SK-N-SH treated with all-trans-retinoic acid at 6 μM for 48 hours (cell line): ENCODE results near the gene CDK15.
A peak's percentile ranks its signal among the peaks of the same experiment; 100 is the strongest.

ENCODE experiments used
- ATAC-seq: fragments of 200-7000 bp; cut with Tn5 transposase; 3 replicates; pipeline ENCODE4 v1.9.1; 2020; ENCODE audit warnings: mild to moderate bottlenecking, moderate library complexity
- ARNTL ChIP-seq: fragments of 450-650 bp; formaldehyde crosslinking; IDR thresholded peaks from 2 replicates; pipeline ENCODE4 v1.5.0; 2020; ENCODE audit warnings: low read depth, mild to moderate bottlenecking, moderate library complexity, borderline replicate concordance
- BACH2 ChIP-seq: fragments of 250-450 bp; sonication (Bioruptor Pico); IDR thresholded peaks from 2 replicates; pipeline ENCODE4 v1.9.0; 2021; ENCODE audit warnings: mild to moderate bottlenecking, borderline replicate concordance
- CSDC2 ChIP-seq: fragments of 250-450 bp; sonication (Bioruptor Pico); IDR thresholded peaks from 2 replicates; pipeline ENCODE4 v1.5.0; 2020; ENCODE audit warnings: mild to moderate bottlenecking, moderate library complexity
- ESRRG ChIP-seq: fragments of 250-450 bp; sonication (Bioruptor Pico); IDR thresholded peaks from 2 replicates; pipeline ENCODE4 v1.6.1; 2021; ENCODE audit warnings: mild to moderate bottlenecking
- GLIS3 ChIP-seq: fragments of 250-450 bp; sonication (Bioruptor Pico); IDR thresholded peaks from 2 replicates; pipeline ENCODE4 v1.5.0; 2020; ENCODE audit warnings: mild to moderate bottlenecking, moderate library complexity
- ISL1 ChIP-seq: fragments of 250-450 bp; sonication (Bioruptor Pico); IDR thresholded peaks from 2 replicates; pipeline ENCODE4 v2.1.2; 2022; ENCODE audit warnings: mild to moderate bottlenecking, moderate library complexity
- PPARA ChIP-seq: fragments of 250-450 bp; sonication (Bioruptor Pico); IDR thresholded peaks from 2 replicates; pipeline ENCODE4 v1.5.0; 2020; ENCODE audit warnings: mild to moderate bottlenecking, borderline replicate concordance
- RARB ChIP-seq: fragments of 250-450 bp; sonication (Bioruptor Pico); IDR thresholded peaks from 2 replicates; pipeline ENCODE4 v1.8.0; 2021; ENCODE audit warnings: mild to moderate bottlenecking, moderate library complexity
- SNAI2 ChIP-seq: fragments of 250-450 bp; sonication (Bioruptor Pico); IDR thresholded peaks from 2 replicates; pipeline ENCODE4 v1.5.0; 2020; ENCODE audit warnings: mild to moderate bottlenecking, moderate library complexity
- TCF4 ChIP-seq: fragments of 250-450 bp; sonication (Bioruptor Pico); IDR thresholded peaks from 2 replicates; pipeline ENCODE4 v1.8.0; 2021; ENCODE audit warnings: mild to moderate bottlenecking, moderate library complexity, borderline replicate concordance
- TOX ChIP-seq: fragments of 250-450 bp; sonication (Bioruptor Pico); IDR thresholded peaks from 2 replicates; pipeline ENCODE4 v1.8.0; 2021; ENCODE audit warnings: mild to moderate bottlenecking, moderate library complexity, borderline replicate concordance
- ZFP30 ChIP-seq: fragments of 450-650 bp; formaldehyde crosslinking; IDR thresholded peaks from 2 replicates; pipeline ENCODE4 v1.5.0; 2022; ENCODE audit warnings: mild to moderate bottlenecking, moderate library complexity
- ZNF565 ChIP-seq: fragments of 450-650 bp; formaldehyde crosslinking; conservative IDR thresholded peaks from 2 replicates; pipeline ENCODE4 v1.5.0; 2020; ENCODE audit warnings: low read depth, mild to moderate bottlenecking, moderate library complexity
- ZNF70 ChIP-seq: fragments of 450-650 bp; formaldehyde crosslinking; IDR thresholded peaks from 2 replicates; pipeline ENCODE4 v1.5.0; 2020; ENCODE audit warnings: mild to moderate bottlenecking, moderate library complexity
- ZNF8 ChIP-seq: fragments of 450-650 bp; formaldehyde crosslinking; IDR thresholded peaks from 2 replicates; pipeline ENCODE4 v1.5.0; 2020; ENCODE audit warnings: mild to moderate bottlenecking, moderate library complexity
- TF ChIP-seq, protein P1 (sequence below): fragments of 250-450 bp; sonication (Bioruptor Pico); IDR thresholded peaks from 2 replicates; pipeline ENCODE4 v1.5.0; 2020; ENCODE audit warnings: mild to moderate bottlenecking, moderate library complexity
- TF ChIP-seq, protein P2 (sequence below): fragments of 250-450 bp; sonication (Bioruptor Pico); IDR thresholded peaks from 2 replicates; pipeline ENCODE4 v1.5.1; 2020; ENCODE audit warnings: low read depth, mild to moderate bottlenecking, moderate library complexity
- TF ChIP-seq, protein P3 (sequence below): fragments of 250-450 bp; sonication (Bioruptor Pico); IDR thresholded peaks from 2 replicates; pipeline ENCODE4 v1.8.0; 2020; ENCODE audit warnings: mild to moderate bottlenecking, moderate library complexity, borderline replicate concordance
- TF ChIP-seq, protein P4 (sequence below): fragments of 250-450 bp; sonication (Bioruptor Pico); IDR thresholded peaks from 2 replicates; pipeline ENCODE4 v1.8.0; 2021; ENCODE audit warnings: low read depth, mild to moderate bottlenecking, moderate library complexity, borderline replicate concordance
- TF ChIP-seq, protein P5 (sequence below): fragments of 250-450 bp; sonication (Bioruptor Pico); IDR thresholded peaks from 2 replicates; pipeline ENCODE4 v1.5.1; 2021; ENCODE audit warnings: mild to moderate bottlenecking, moderate library complexity

CDK15 gene

DNA sequence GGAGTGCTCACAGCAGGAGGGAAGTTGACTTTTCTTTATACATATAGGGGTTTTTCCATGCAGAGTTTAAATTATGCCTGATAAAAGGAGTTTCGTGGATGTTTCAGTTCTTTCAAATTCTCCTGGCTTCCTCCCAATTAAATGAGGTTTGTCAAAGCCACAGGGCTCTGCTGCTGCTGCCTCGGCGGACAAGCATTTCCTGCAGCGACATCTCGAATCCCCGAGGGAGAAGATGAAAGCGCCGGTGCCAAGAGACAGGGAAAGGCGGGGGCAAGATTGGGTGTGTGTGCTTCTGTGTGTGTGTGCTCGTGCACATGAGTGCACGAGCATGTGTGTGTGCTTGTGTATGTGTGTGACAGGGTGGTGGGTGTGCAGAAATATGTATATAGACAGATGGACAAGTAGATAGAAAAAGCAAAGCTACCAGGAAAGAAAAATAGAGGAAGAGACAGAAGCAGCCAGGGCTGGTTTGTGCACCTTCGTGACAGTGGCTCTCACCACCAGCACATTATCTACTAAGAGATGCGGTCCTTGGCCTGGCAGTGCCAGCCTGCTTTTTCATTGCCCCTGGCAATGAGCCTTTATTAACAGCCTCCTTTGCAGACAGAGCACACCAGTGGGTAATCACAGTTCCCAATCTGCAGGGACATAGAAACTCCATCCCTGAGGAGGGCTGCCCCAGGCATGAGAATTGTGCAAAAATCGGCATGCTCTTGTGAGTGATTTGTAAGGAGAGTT lies 76.2 kb downstream of the CDK15 start:
- peak; percentile 25 for ATAC-seq
- TF ChIP-seq, protein P1, sequence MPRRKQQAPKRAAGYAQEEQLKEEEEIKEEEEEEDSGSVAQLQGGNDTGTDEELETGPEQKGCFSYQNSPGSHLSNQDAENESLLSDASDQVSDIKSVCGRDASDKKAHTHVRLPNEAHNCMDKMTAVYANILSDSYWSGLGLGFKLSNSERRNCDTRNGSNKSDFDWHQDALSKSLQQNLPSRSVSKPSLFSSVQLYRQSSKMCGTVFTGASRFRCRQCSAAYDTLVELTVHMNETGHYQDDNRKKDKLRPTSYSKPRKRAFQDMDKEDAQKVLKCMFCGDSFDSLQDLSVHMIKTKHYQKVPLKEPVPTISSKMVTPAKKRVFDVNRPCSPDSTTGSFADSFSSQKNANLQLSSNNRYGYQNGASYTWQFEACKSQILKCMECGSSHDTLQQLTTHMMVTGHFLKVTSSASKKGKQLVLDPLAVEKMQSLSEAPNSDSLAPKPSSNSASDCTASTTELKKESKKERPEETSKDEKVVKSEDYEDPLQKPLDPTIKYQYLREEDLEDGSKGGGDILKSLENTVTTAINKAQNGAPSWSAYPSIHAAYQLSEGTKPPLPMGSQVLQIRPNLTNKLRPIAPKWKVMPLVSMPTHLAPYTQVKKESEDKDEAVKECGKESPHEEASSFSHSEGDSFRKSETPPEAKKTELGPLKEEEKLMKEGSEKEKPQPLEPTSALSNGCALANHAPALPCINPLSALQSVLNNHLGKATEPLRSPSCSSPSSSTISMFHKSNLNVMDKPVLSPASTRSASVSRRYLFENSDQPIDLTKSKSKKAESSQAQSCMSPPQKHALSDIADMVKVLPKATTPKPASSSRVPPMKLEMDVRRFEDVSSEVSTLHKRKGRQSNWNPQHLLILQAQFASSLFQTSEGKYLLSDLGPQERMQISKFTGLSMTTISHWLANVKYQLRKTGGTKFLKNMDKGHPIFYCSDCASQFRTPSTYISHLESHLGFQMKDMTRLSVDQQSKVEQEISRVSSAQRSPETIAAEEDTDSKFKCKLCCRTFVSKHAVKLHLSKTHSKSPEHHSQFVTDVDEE: 0 out of 2 replicates have a peak, but pooled peaks have one; percentile 26
- TF ChIP-seq, protein P2, sequence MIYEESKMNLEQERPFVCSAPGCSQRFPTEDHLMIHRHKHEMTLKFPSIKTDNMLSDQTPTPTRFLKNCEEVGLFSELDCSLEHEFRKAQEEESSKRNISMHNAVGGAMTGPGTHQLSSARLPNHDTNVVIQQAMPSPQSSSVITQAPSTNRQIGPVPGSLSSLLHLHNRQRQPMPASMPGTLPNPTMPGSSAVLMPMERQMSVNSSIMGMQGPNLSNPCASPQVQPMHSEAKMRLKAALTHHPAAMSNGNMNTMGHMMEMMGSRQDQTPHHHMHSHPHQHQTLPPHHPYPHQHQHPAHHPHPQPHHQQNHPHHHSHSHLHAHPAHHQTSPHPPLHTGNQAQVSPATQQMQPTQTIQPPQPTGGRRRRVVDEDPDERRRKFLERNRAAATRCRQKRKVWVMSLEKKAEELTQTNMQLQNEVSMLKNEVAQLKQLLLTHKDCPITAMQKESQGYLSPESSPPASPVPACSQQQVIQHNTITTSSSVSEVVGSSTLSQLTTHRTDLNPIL (CRISPR knock-in tag): no peak
- no peak for TF ChIP-seq TOX (CRISPR knock-in tag)
- TF ChIP-seq, protein P3, sequence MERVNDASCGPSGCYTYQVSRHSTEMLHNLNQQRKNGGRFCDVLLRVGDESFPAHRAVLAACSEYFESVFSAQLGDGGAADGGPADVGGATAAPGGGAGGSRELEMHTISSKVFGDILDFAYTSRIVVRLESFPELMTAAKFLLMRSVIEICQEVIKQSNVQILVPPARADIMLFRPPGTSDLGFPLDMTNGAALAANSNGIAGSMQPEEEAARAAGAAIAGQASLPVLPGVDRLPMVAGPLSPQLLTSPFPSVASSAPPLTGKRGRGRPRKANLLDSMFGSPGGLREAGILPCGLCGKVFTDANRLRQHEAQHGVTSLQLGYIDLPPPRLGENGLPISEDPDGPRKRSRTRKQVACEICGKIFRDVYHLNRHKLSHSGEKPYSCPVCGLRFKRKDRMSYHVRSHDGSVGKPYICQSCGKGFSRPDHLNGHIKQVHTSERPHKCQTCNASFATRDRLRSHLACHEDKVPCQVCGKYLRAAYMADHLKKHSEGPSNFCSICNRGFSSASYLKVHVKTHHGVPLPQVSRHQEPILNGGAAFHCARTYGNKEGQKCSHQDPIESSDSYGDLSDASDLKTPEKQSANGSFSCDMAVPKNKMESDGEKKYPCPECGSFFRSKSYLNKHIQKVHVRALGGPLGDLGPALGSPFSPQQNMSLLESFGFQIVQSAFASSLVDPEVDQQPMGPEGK (CRISPR knock-in tag): no peak
- no peak for TF ChIP-seq GLIS3 (CRISPR knock-in tag)

DNA sequence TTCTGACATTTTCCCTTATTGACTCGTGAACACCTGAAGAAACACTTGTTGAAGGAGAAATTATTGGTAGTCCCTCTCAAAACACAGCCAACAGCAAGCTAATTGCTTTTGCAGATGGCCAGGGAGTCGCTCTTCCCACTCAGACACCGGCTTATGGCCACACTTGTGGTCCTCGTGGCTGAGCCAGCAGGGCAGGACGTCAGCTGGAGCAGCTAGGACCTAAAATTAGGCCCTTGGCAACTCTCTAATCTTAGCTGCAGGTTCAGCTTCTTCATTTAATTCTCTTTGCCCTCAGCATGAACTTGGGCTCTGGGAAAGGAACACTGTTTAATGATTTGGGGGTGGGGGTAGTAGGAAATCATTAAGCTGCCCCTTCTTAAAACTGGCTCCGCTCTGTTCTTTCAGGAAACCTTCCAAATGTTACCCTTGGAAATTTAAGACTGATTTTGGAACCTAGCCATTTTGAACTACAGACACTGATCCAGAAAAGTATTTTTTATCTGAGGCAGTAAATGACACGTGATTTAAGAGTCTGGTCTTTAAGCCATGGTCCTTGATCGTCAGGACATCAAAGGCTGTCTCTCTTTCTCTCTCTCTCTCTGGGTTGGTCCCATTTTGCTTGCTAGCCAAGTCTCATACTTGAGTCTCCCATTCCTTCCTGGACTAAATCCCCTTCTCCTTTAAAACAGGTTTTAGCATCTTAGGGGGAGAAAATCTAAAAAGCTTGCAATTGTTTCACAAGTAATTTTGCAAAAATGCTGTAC lies 77.5 kb downstream of the CDK15 start:
- TF ChIP-seq CSDC2 (CRISPR knock-in tag) (no peak), ZFP30 (no peak), SNAI2 (CRISPR knock-in tag) (0 out of 2 replicates have a peak, but pooled peaks have one; percentile 57), ISL1 (CRISPR knock-in tag) (0 out of 2 replicates have a peak, but pooled peaks have one; percentile 12)
- ATAC-seq: no peak

DNA sequence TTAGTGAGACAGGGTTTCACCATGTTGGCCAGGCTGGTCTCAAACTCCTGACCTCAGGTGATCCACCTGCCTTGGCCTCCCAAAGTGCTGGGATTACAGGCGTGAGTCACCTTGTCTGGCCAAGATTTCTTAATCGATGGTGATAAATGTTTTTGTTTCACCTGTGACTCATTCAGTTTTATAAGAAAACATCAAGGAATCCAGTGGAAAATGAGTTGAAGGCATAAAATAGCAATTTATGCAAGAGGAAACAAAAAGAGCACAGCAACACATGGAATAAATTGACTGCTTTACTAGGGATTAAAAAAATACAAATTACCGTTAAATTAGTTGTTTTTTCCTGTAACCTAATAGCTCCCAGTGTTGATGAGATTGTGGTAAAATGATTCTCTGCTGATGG lies 80.2 kb downstream of the CDK15 start:
- ATAC-seq: no peak
- TF ChIP-seq RARB: no peak
- no peak for TF ChIP-seq SNAI2 (CRISPR knock-in tag)
- TF ChIP-seq ZFP30: no peak
- no peak for TF ChIP-seq TCF4
- no peak for TF ChIP-seq TOX (CRISPR knock-in tag)
- TF ChIP-seq, protein P3 (CRISPR knock-in tag): no peak
- TF ChIP-seq, protein P4, sequence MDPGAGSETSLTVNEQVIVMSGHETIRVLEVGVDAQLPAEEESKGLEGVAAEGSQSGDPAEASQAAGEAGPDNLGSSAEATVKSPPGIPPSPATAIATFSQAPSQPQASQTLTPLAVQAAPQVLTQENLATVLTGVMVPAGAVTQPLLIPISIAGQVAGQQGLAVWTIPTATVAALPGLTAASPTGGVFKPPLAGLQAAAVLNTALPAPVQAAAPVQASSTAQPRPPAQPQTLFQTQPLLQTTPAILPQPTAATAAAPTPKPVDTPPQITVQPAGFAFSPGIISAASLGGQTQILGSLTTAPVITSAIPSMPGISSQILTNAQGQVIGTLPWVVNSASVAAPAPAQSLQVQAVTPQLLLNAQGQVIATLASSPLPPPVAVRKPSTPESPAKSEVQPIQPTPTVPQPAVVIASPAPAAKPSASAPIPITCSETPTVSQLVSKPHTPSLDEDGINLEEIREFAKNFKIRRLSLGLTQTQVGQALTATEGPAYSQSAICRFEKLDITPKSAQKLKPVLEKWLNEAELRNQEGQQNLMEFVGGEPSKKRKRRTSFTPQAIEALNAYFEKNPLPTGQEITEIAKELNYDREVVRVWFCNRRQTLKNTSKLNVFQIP (CRISPR knock-in tag): no peak
- TF ChIP-seq, protein P2 (CRISPR knock-in tag): no peak
- TF ChIP-seq ARNTL (CRISPR knock-in tag): no peak
- TF ChIP-seq ZNF8 (CRISPR knock-in tag): no peak
- TF ChIP-seq, protein P5, sequence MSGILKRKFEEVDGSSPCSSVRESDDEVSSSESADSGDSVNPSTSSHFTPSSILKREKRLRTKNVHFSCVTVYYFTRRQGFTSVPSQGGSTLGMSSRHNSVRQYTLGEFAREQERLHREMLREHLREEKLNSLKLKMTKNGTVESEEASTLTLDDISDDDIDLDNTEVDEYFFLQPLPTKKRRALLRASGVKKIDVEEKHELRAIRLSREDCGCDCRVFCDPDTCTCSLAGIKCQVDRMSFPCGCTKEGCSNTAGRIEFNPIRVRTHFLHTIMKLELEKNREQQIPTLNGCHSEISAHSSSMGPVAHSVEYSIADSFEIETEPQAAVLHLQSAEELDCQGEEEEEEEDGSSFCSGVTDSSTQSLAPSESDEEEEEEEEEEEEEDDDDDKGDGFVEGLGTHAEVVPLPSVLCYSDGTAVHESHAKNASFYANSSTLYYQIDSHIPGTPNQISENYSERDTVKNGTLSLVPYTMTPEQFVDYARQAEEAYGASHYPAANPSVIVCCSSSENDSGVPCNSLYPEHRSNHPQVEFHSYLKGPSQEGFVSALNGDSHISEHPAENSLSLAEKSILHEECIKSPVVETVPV (CRISPR knock-in tag): no peak
- no peak for TF ChIP-seq ISL1 (CRISPR knock-in tag)
- TF ChIP-seq ESRRG (CRISPR knock-in tag): no peak
- TF ChIP-seq PPARA (CRISPR knock-in tag): no peak
- TF ChIP-seq CSDC2 (CRISPR knock-in tag): no peak
- TF ChIP-seq GLIS3 (CRISPR knock-in tag): no peak
- TF ChIP-seq ZNF70 (CRISPR knock-in tag): no peak
- TF ChIP-seq ZNF565 (CRISPR knock-in tag): no peak
- no peak for TF ChIP-seq BACH2 (CRISPR knock-in tag)
